ENCODE results near the gene SPDYE5. TPM values are rescaled to one million over a fixed set of nuclear protein-coding genes. Genes with fewer than 3 reads are reported as not detected.
A peak's percentile ranks its signal among the peaks of the same experiment; 100 is the strongest.

Gene SPDYE5
- total RNA-seq, 1 donor = under 0.01 TPM

- Histone ChIP-seq H4K20me1 (ENCODE audit: insufficient read depth, low read length) (peaks cover 7% of the 10 kb centered on the region), H3K27me3 (ENCODE audit: insufficient read depth, low read length) (no peaks in the 10 kb centered on the region), H2AFZ (ENCODE audit: low read length) (no peak overlapping the region), H3K4me3 (ENCODE audit: insufficient read depth, low read length) (no peak overlapping the region), H3K36me3 (ENCODE audit: insufficient read depth, low read length) (no peaks in the 10 kb centered on the region), H3K4me2 (ENCODE audit: insufficient read depth, low read length) (no peak overlapping the region), H3K4me1 (ENCODE audit: insufficient read depth, low read length) (peaks cover 18% of the 10 kb centered on the region), H3K79me2 (ENCODE audit: insufficient read depth, low read length) (peaks cover 16% of the 10 kb centered on the region), H3K27ac (ENCODE audit: low read depth, low read length) (no peak overlapping the region), H3K9me3 (ENCODE audit: low read depth, low read length) (no peaks in the 10 kb centered on the region)
- no peak for TF ChIP-seq CTCF (IDR thresholded peaks at IDR 0.05; ENCODE audit: extremely low read depth, low read depth, low read length)
- DNase-seq (ENCODE audit: insufficient read length, low spot score, missing footprints) = peak; percentile 31
Measured at GRCh38 chr7:75531359-75531821, 39.3 kb downstream of the SPDYE5 start.

GRCh38 chr7:75532639-75533038, 40.5 kb downstream of the SPDYE5 start:
- Histone ChIP-seq H4K20me1 (ENCODE audit: insufficient read depth, low read length) (no peaks in the 10 kb centered on the region), H3K79me2 (ENCODE audit: insufficient read depth, low read length) (peaks cover 3% of the 10 kb centered on the region), H2AFZ (ENCODE audit: low read length) (no peak overlapping the region), H3K27me3 (ENCODE audit: insufficient read depth, low read length) (no peaks in the 10 kb centered on the region), H3K9me3 (ENCODE audit: low read depth, low read length) (no peaks in the 10 kb centered on the region), H3K4me1 (ENCODE audit: insufficient read depth, low read length) (peaks cover 12% of the 10 kb centered on the region), H3K4me2 (ENCODE audit: insufficient read depth, low read length) (no peak overlapping the region), H3K4me3 (ENCODE audit: insufficient read depth, low read length) (no peak overlapping the region), H3K27ac (ENCODE audit: low read depth, low read length) (no peak overlapping the region), H3K36me3 (ENCODE audit: insufficient read depth, low read length) (peaks cover 10% of the 10 kb centered on the region)
- no peak for DNase-seq (ENCODE audit: insufficient read length, low spot score, missing footprints)
- TF ChIP-seq CTCF (IDR thresholded peaks at IDR 0.05; ENCODE audit: extremely low read depth, low read depth, low read length) = no peak

- DNase-seq (ENCODE audit: insufficient read length, low spot score, missing footprints) = no peak
- Histone ChIP-seq H3K4me1 (ENCODE audit: insufficient read depth, low read length) (peaks cover 12% of the 10 kb centered on the region), H3K27ac (ENCODE audit: low read depth, low read length) (no peak overlapping the region), H3K9me3 (ENCODE audit: low read depth, low read length) (no peaks in the 10 kb centered on the region), H3K4me3 (ENCODE audit: insufficient read depth, low read length) (no peak overlapping the region), H3K36me3 (ENCODE audit: insufficient read depth, low read length) (peaks cover 20% of the 10 kb centered on the region), H3K27me3 (ENCODE audit: insufficient read depth, low read length) (no peaks in the 10 kb centered on the region), H3K4me2 (ENCODE audit: insufficient read depth, low read length) (no peak overlapping the region), H2AFZ (ENCODE audit: low read length) (no peak overlapping the region), H4K20me1 (ENCODE audit: insufficient read depth, low read length) (no peaks in the 10 kb centered on the region), H3K79me2 (ENCODE audit: insufficient read depth, low read length) (no peaks in the 10 kb centered on the region)
- no peak for TF ChIP-seq CTCF (IDR thresholded peaks at IDR 0.05; ENCODE audit: extremely low read depth, low read depth, low read length)
Measured at GRCh38 chr7:75533926-75534325, 41.8 kb downstream of the SPDYE5 start.

GRCh38 chr7:75534727-75535307, 42.7 kb downstream of the SPDYE5 start:
- H3K27ac ChIP-seq (ENCODE audit: low read depth, low read length) = peak overlapping the region; percentile 58
- no peak overlapping the region for H2AFZ ChIP-seq (ENCODE audit: low read length)
- H3K4me1 ChIP-seq (ENCODE audit: insufficient read depth, low read length) = peaks cover 12% of the 10 kb centered on the region
- no peaks in the 10 kb centered on the region for H4K20me1 ChIP-seq (ENCODE audit: insufficient read depth, low read length)
- H3K36me3 ChIP-seq (ENCODE audit: insufficient read depth, low read length) = peaks cover 23% of the 10 kb centered on the region
- no peaks in the 10 kb centered on the region for H3K9me3 ChIP-seq (ENCODE audit: low read depth, low read length)
- TF ChIP-seq CTCF (IDR thresholded peaks at IDR 0.05; ENCODE audit: extremely low read depth, low read depth, low read length) = no peak
- peak overlapping the region; percentile 18 for H3K4me2 ChIP-seq (ENCODE audit: insufficient read depth, low read length)
- H3K27me3 ChIP-seq (ENCODE audit: insufficient read depth, low read length) = no peaks in the 10 kb centered on the region
- H3K79me2 ChIP-seq (ENCODE audit: insufficient read depth, low read length) = no peaks in the 10 kb centered on the region
- peak overlapping the region; percentile 1 for H3K4me3 ChIP-seq (ENCODE audit: insufficient read depth, low read length)
- DNase-seq (ENCODE audit: insufficient read length, low spot score, missing footprints) = peak; percentile 85
